Chondrocyte (in vitro differentiated cells): ENCODE data around the gene C3. TPM values are rescaled to one million over a fixed set of nuclear protein-coding genes. Genes with fewer than 3 reads are reported as not detected.
A peak's percentile ranks its signal among the peaks of the same experiment; 100 is the strongest.

Experiments used
- DNase-seq: peaks from one replicate; pipeline ENCODE4 v3.0.0; 2021; ENCODE audit warnings: mixed read lengths, low spot score
- H3K27ac Mint-ChIP-seq: one replicate; pipeline ENCODE4 v1.8.0; 2021; ENCODE audit warnings: mild to moderate bottlenecking, moderate library complexity, mixed read lengths; ENCODE audit not compliant: unreplicated experiment
- H3K27me3 Mint-ChIP-seq: 2 replicates; pipeline ENCODE4 v1.8.0; 2021; ENCODE audit warnings: low read depth, mixed read lengths
- H3K36me3 Mint-ChIP-seq: 2 replicates; pipeline ENCODE4 v1.8.0; 2021; ENCODE audit warnings: low read depth, mixed read lengths
- H3K4me1 Mint-ChIP-seq: 2 replicates; pipeline ENCODE4 v1.8.0; 2021; ENCODE audit warnings: low read depth, mild to moderate bottlenecking, mixed read lengths
- H3K4me3 Mint-ChIP-seq: one replicate; pipeline ENCODE4 v1.8.0; 2021; ENCODE audit warnings: mild to moderate bottlenecking, moderate library complexity, mixed read lengths; ENCODE audit not compliant: unreplicated experiment
- H3K9me3 Mint-ChIP-seq: 2 replicates; pipeline ENCODE4 v1.8.0; 2021; ENCODE audit warnings: low read depth, mixed read lengths
- total RNA-seq: library from RNA; stranded (reverse); gene quantifications from 3 replicates; pipeline ENCODE4 v1.2.1, GENCODE V29; 2021
- TF ChIP-seq, protein P1 (sequence below): fragments of 200-600 bp; sonication (generic); IDR thresholded peaks from 2 replicates; pipeline ENCODE4 v1.5.0; 2021; ENCODE audit warnings: antibody characterized with exemption, mild to moderate bottlenecking, moderate library complexity

Gene C3
- total RNA-seq, 1 donor from 2014 or later = 0.77 TPM

- no peak overlapping the region for H3K27ac Mint-ChIP-seq
- H3K9me3 Mint-ChIP-seq = no peaks in the 10 kb centered on the region
- no peaks in the 10 kb centered on the region for H3K36me3 Mint-ChIP-seq
- H3K27me3 Mint-ChIP-seq = peaks cover 19% of the 10 kb centered on the region
- TF ChIP-seq, protein P1, sequence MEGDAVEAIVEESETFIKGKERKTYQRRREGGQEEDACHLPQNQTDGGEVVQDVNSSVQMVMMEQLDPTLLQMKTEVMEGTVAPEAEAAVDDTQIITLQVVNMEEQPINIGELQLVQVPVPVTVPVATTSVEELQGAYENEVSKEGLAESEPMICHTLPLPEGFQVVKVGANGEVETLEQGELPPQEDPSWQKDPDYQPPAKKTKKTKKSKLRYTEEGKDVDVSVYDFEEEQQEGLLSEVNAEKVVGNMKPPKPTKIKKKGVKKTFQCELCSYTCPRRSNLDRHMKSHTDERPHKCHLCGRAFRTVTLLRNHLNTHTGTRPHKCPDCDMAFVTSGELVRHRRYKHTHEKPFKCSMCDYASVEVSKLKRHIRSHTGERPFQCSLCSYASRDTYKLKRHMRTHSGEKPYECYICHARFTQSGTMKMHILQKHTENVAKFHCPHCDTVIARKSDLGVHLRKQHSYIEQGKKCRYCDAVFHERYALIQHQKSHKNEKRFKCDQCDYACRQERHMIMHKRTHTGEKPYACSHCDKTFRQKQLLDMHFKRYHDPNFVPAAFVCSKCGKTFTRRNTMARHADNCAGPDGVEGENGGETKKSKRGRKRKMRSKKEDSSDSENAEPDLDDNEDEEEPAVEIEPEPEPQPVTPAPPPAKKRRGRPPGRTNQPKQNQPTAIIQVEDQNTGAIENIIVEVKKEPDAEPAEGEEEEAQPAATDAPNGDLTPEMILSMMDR = no peak
- H3K4me1 Mint-ChIP-seq = no peaks in the 10 kb centered on the region
- DNase-seq = no peak
- H3K4me3 Mint-ChIP-seq = no peak overlapping the region
Measured at GRCh38 chr19:6699935-6700334, 20.5 kb downstream of the C3 start.

DNA sequence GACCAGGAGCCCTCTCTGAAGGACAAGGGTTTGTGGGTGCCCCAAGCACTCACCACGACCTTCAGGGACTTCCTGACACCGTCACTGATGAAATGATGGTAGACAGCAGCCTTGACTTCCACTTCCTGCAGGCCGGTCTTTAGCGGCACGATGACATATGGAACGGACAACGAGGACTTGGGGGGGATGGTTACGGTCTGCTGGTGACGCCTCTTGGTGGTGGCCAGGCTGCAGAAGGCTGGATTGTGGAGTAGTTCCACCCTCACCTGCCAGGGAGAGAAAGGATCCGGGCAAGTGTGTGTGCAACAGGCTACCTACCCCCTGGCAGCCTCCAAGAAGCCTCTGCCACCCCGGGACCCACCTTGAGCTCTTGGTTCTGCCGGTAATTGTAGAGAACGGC lies 23.2 kb downstream of the C3 start:
- TF ChIP-seq, protein P1 = no peak
- no peaks in the 10 kb centered on the region for H3K36me3 Mint-ChIP-seq
- no peak overlapping the region for H3K4me3 Mint-ChIP-seq
- DNase-seq = no peak
- no peaks in the 10 kb centered on the region for H3K4me1 Mint-ChIP-seq
- peaks cover 12% of the 10 kb centered on the region for H3K27me3 Mint-ChIP-seq
- H3K27ac Mint-ChIP-seq = no peak overlapping the region
- H3K9me3 Mint-ChIP-seq = no peaks in the 10 kb centered on the region

DNA sequence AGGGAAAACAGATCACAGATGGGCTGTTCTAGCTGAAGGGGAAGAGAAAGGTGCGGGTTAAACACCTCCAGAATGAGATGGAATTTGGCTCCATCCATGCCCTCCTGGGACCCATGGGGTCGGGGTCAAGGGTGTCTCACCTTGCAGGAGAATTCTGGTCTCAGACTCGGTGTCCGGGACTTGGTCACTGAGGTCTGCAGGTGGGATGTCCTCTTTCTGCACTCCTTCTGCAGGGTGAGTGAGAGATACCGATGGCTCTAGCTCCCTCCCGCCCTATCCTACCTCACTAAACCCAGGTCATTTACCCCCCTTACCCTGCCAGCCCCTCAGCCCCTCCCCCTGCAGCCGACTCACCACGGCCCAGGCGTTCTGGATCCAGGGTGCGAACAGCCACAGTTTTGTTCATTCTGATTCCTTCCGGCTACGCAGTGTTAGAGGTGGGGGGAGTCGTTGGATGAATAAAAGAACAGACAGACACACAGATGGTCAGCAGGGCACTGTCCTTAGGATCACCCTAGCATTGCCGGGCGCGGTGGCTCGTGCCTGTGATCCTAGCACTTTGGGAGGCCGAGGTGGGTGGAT lies 24.1 kb downstream of the C3 start:
- no peaks in the 10 kb centered on the region for H3K9me3 Mint-ChIP-seq
- H3K4me1 Mint-ChIP-seq = no peaks in the 10 kb centered on the region
- TF ChIP-seq, protein P1 = no peak
- H3K27ac Mint-ChIP-seq = no peak overlapping the region
- H3K36me3 Mint-ChIP-seq = no peaks in the 10 kb centered on the region
- no peak overlapping the region for H3K4me3 Mint-ChIP-seq
- H3K27me3 Mint-ChIP-seq = peaks cover 9% of the 10 kb centered on the region
- peak; percentile 6 for DNase-seq

DNA sequence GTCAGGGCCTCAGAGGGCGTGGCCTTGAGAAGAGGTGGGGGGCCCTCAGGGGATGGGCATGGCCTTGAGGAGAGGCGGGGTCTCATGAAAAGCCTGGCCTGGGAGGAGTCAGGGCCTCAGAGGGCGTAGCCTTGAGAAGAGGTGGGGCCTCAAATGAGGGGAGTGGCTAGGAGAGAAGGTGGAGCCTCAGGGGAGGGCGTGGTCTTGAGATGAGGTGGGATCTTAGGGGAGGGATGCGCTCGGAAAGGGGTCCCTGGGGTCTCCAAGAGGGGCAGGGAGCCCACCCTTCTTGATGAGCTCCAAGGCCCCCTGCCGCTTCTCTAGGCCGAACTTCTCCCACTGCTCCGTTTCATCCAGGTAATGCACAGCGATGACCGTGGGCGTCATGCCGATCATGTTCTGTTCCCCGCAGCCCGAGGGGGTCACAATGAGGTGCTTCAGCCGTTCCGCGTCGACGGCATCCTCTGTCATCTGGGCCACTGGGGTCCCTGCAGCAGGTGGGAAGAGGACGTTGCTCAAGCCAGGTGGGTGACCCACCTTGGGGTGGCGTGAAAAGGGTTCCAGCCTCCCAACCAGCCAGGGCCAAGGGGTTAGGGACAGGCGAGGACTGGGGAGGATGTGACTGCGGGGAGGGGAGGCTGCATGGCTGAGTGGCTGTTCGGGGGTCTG lies 26.2 kb downstream of the C3 start:
- H3K27ac Mint-ChIP-seq = no peak overlapping the region
- TF ChIP-seq, protein P1 = no peak
- no peak for DNase-seq
- H3K4me1 Mint-ChIP-seq = no peaks in the 10 kb centered on the region
- H3K9me3 Mint-ChIP-seq = no peaks in the 10 kb centered on the region
- H3K36me3 Mint-ChIP-seq = no peaks in the 10 kb centered on the region
- no peak overlapping the region for H3K4me3 Mint-ChIP-seq
- peaks cover 11% of the 10 kb centered on the region for H3K27me3 Mint-ChIP-seq

GRCh38 chr19:6693681-6694080 lies 26.8 kb downstream of the C3 start:
- no peaks in the 10 kb centered on the region for H3K36me3 Mint-ChIP-seq
- no peak overlapping the region for H3K4me3 Mint-ChIP-seq
- TF ChIP-seq, protein P1 = no peak
- peaks cover 3% of the 10 kb centered on the region for H3K9me3 Mint-ChIP-seq
- H3K27ac Mint-ChIP-seq = no peak overlapping the region
- no peaks in the 10 kb centered on the region for H3K4me1 Mint-ChIP-seq
- DNase-seq = peak; percentile 58
- peaks cover 11% of the 10 kb centered on the region for H3K27me3 Mint-ChIP-seq
